ENCODE data around the gene ZNF385B.

ZNF385B gene

DNA sequence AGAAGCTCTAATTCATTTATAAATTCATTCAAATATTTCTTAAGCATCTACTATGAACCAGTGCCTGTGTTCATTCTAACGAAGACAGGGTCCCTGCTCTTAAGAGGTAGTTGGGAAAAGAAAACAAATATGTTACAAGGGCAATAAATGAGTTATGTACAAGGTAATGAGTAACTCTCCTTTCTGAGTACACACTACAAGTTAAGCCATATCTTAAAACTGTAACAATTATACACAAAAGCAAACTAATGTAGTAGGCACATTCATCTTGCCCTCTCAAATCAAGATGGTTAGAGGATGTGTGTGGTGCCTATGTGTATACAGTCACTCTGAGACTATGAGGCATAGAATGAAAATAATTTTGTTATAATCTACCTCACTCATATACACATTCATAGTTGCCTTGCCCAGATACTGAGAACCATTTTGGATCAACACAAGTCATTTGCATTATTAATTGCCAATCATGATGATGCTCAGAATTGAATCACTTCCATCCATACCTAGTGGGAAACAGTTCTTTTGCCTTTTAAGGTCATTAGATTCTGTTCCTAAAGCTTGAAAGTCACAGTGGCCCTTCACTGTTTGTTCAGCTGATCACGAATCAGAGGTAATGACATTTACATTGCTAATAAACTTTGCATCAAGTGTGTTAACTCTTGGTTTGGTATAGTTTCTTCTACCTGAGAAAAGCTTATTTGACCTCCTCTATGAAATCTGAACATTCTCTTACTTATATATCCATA lies 283.1 kb downstream of the ZNF385B start:
- DNase-seq: no peak

DNA sequence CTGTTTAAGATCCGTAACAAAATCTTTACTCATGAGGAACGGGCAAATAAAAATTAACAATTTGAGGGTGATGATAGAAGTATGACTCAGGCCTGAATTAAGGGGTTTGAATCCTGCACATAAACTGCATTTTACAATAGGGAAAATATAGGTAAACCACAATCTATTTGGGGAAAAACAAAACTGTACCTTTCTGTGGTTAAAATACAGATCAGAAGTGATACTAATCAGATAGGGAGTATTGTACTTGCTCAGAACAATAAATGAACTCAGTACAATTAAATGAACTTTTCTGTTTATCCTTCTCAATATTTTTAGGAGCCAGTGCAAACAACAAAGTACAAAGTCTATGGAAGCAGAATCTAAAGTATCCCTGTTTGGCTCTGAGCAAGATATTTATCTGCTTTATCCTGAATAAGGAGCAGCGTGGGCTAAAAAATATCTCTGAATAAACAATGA lies 287.3 kb downstream of the ZNF385B start:
- DNase-seq: no peak

DNA sequence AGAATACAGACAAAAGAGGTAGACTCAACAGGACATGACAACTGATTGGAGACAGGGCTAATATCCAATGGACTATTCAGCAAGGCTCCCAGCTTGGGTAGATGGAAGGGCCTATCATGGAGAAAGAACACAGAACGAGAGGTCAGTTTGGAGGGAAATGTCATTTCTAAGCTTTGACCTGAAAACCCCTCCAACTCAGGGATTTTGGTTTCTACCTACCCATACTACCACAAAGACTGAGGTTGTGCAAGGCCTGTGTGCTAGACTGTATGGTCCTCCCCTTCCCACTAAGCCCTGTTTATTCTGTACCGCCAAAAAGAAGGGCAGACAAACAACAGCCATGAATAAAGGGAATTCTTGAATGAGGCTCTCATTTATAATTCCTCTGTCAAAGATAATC lies 288.9 kb downstream of the ZNF385B start:
- no peak for DNase-seq

DNA sequence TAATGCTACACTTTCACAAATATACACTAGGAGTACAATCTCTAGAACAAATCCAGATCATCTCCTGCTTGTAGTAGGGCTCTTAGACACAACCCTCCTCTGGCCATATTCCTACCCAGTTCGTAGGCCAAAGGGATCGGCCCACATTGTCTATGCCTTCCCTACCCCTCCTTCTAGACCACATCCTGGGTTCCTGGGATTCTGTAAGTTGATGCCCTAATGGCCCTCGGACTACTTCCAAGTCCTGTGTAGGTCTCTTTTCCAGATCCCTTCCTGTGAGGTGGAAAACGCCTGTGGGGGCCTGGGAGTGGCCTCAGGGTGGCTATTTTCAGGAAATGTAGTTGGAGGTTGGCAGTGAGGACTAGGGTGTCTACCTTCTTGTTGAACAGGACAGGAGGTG lies 289.7 kb downstream of the ZNF385B start:
- DNase-seq: no peak

DNA sequence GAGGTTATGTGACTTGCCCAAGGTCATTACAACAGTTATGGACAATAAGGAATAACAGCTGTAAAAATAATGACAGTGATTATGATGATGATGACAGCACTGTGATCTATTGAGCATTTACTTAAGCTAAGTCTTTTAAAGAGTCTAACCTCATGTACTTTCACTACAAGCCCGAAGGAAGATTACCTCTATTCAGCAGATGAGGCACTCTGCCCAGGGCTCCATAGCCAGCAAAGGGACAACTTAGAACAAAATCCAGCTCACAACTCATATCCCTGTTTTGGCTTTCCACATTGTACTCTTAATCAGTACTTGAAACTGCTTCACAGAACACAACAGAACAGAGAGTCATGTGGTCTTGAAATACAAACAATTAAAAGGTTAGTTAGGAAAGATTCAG lies 290.2 kb downstream of the ZNF385B start:
- no peak for DNase-seq

DNA sequence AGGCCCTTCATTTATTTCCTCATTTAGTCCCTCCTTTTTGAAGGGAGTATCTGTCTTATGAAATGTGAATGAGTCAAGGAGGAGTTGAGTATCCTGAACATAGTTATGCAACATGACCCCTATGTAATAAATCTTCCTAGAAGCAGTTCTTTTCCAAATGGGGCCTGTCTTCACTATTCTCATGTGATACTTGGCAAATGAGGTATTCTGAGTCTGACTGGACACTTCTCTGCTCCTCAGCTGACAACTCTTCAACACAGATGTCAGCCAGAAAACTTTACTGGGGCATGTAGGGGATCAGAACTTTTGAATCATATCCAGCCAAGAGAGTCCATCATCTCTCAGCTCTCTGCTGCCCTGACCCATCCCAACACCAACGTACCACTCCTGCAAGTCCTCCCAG lies 291.6 kb downstream of the ZNF385B start:
- DNase-seq: no peak

DNA sequence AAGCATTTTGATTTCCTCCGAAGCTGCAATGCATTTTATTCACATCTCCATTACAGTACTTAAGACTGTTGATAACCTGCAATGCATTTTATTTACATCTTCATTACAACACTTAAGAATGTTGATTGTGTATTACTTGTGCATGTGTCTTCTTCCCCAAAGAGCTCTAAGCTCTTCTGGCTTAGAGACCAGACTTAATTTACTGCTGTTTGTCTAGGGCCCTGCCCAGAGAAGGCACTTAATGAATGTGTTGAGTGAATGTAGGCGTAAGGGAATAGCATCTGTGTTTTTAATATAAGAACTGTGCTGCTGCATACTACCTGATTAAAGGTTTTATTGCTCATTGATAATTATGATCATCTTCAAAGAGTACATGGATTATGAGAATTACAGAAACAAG lies 295.6 kb downstream of the ZNF385B start:
- DNase-seq: no peak

DNA sequence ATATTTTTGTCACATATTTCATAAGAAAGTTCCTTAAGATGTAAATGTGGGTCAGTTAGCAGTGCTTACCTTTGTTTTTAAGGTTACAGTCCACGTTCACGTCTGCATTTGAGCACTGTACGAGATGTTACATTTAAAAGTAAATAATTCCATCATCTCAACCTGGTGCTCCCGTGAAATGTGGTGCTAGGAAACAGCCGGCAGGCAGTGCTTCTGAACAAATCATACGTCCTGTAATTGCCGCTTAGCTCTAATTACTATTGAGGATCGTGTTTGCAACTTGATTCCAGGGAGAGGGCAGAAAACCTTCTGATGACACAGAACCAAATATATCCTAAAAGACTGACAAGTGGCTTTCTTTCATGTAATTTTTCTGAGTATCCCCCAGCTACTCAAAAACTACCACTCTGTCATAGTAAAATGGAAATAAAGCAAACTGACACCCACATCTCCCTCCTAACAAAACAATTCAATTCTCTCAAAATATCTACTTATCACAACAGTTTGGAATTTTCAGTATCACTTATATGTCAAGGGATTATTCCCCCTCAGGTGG lies 299.0 kb downstream of the ZNF385B start:
- no peak for DNase-seq

DNA sequence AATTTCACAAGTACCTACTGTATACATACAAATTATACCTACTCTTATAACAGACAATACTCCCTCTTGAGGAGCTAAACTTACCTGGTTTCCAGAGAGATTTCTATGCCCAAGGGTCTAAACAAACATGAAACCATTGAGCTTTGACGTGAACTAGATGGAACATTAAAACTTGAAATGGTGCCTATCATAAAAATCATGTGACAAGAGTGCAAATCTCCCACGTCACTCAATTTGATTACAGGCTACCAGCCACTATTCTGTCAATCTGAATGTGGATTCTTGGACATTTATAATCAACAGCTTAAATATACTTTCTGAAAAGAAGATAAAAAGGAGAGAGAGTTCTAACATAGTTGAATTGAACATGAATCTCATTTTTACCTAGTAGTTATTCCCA lies 299.7 kb downstream of the ZNF385B start:
- no peak for DNase-seq

DNA sequence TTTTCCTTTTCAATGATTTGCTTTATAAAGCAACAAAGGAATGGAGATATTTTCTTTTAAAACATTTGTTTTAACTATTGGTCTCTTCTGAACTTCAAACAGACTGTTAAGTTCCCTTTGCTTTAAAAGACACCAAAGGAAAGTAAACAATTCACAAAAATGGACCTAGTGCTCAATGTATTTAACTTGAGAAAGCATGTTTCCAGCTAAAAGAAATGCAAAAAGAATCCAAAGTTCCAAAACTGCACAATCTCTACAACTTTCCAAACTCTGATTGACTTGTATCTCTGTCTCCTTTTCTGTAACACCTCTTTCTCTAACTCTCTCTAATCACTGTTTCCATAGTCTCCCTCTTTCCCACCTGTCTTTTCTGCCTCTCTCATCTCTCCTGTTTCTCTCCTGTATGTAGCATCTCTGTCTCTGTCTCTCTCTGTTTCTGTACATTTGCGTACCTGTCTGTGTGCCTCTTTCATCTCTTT lies 301.1 kb downstream of the ZNF385B start:
- no peak for DNase-seq

DNA sequence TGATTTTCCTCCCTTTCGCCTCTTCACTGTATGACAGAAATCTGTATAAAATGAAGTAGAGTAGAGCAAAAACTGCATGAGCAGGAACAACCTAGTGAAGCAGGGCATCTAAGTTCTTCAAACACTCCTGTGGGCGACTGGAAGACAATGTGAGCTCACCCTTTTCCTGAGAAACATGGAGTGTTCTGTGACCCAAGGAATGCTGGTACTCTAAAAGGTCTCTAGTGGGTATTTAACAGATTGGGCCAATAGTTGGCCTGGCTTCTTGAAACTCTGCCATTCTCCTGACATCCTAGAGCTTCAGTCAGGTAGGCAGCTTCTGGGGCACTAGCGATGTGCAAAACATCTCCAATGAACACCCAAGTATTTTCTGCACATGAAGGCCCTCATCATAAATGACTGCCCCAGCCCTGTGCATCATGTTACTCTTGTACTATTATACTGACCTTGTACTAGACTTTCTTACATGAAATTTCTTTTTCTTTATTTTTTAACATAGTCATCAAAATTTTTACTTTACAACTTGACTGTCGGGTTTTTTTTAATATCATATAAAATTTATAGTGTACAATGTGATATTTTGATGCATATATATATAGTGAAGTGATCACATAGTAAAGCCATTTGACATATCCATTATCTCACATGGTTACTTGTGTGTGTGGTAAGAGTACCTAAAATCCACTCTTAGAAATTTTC lies 302.2 kb downstream of the ZNF385B start:
- no peak for DNase-seq

DNA sequence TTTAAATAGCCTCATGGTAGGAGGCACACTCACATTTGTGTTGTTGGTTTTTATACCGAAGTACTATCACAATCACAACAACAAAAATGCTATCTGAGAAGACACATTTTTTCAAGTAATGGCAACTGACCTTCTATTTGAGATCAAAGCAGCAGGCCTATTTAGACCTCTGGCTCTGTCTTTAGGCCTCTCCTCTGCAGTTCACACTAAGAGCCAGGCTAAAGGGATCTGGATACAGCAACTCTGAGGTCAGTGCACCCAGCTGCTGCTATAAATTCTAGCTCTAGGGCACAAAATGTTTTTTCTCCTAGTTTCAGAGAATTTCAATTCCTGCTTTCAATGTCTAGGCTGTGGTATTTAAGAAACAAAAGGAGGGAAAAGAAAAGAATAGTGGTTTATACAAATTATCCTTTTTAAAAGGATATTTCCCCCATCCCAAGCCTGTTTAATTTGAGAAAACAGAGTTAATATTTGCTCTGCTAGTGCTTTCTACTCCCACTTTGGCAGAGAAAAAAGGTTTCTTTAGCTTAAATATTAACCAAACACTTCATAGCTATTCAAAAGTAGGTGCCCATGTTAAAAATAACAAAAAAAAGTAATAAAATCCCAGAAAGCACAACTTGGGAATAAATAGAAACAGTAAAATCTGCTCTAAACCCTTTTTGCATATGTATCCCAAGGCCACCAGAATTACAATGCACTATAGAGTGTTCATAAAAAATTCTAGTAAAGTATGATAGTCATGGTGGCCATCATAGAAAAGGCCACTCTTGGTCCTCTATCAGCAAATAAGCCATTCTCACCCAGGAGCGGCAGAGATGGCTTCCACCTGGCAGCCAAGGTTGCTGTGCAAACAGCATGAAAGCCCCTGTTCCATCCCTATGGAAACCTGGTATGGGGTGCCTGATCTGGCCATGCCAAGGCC lies 303.1 kb downstream of the ZNF385B start:
- no peak for DNase-seq

DNA sequence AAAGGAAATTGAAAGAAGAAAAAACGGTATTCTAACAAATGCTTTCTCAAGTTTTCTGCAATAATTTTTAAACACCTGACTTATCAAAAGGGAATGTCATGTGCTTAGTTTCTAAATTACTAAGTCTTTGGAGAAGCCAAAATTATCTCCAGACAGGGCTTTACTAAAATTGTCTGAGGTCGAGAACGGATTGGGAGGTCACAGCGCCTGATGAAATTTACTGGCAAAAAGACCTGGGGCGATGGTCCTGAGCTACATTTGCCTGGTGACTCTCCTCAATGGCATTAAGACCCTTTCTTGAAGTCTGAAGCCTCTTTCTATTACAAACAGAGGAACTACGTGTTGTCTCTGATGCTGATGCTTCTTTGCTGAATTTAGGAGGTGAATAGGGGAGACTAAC lies 305.0 kb downstream of the ZNF385B start:
- DNase-seq: no peak

DNA sequence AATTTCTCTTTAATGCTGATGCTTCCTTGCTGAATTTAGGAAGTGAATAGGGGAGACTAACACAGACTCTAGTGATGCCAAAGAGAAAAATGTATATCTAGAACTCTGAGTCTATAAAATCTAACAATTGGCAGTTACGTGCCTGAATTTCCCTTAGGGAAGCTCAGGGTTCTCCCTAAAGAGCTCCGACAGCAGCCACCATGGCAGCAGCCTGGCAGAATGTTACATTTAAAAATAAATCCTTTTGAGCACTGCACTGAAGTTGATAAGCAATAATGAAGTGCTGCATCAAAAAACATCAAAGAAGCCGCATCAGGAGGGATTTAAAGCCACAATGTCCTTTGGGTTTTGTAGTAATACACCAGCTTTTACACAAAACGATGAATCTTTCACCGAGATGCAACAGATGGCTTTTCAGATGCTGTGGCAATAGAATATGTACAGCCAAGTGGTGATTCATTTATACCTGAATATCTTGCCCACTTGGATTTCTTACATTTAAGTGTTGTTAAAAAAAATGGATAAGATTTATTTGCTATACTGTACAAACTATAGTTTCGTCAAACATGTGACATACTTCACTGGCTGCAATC lies 305.6 kb downstream of the ZNF385B start:
- DNase-seq: no peak

DNA sequence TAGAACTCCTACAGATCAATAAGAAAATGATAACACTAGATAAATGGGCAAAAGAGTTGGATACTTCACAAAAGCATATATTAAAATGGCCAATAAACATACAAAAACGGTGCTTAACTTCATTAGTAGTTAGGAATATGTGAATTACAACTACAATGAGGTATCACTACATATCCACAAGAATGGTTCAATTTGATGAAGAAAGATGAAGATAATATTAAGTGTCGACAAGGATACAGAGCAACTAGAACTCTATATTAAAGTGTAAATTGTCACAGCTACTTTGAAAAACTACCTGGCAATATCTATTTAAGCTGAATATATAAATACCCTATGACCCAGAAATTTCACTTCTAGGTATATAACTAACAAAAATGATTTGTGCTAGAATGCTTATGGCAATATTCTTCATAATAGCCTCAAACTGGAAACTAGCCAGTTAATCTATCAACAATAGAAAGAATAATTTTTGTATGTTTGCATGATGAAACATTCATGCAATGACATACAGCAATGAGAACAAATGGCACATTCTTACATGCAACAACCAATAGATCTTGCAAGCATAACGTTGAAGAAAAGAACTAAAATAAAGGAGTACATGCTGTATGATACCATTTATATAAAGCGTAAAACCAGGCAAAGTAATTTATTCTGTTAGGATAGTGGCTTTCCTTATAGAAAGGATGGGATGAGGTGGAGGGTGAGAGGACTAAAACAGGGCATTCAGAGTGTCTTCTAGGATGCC lies 306.6 kb downstream of the ZNF385B start:
- no peak for DNase-seq

DNA sequence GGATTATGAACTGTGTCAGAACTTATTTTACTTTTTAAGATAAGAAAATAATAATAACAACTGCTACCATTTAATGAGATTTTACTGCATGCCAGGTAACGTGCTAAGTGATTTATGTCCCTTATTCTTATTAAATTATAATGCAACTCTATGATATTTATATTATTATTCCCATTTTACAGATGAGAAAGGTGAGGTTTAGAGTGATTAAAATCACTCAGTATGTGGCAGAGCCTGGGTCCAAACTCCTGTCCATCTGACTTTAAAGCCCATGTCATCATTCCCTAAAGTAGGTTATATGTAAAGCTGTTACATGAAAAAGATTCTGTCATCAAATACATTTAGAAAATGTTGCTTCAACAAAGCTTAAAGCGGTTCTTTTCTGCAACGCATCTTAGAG lies 308.0 kb downstream of the ZNF385B start:
- no peak for DNase-seq

DNA sequence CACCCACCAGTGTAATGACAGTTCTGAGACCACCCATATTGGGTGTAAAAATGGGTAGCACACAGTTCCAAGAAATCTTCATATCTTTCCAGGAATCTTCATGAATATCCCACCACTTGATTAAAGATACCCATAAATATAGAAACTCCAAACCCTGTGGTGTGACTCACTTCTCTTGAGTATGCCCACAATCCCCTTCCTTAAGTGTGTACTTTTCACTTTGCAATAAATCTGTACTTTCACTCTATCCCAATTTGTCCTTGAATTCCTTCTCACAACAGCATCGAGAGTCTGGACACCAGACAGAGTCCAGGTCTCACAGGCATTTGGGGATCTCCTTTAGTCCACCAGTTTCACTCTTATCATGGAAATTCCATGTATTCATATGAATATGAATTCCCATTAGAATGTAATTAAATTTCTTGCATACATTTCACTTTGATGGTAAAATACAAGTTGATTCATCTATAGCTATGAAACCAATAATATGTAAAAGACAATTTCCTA lies 309.8 kb downstream of the ZNF385B start:
- no peak for DNase-seq

DNA sequence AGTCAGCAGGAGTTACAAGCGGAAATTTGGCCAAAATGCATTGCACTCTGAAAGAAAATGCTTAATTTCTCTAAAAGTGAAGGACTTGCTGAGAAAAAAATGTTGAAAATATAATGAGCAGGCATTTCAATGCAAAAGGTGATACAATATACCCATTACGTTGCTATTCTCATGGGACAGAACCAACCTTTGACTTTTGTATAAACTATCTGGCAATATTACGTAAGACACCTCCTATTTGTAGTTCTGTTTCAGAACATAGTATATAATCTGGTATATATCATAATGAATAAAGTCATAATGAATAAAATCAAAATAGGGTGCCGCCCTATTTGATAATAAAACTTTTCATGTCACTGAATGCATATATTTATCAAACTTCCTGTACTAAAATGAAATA lies 310.6 kb downstream of the ZNF385B start:
- no peak for DNase-seq

DNA sequence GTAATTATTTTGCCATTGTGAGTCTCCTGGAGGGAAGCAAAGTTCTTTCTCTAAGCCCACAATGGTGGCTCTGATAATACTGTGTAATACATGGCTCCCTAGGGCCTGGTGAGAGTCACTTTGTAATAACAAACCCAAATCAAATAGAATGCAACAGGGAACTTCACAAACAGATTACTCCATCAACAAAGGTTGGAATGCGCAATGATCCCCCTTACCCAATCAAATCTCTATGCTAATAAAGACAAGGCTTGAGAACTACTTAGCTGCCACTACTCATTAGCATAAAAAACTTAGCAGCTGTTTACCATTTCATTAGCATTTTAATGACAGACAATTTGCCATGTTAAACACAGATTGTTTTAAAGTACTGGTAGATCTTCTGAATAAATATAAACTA lies 311.2 kb downstream of the ZNF385B start:
- DNase-seq: no peak

DNA sequence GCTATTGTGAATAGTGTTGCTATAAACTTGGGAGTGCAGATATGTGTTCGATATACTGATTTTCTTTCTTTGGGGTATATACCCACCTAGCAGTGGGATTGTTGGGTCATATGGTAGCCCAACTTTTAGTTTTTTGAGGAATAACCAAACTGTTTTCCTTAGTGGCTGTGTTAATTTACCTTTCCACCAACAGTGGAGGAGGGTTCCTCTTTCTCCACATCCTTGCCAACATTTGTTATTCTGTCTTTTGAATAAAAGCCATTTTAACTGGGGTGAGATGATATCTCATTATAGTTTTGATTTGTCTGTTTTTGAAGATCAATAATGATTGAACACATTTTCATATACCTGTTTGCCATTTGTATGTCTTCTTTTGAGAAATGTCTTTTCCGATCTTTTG lies 314.8 kb downstream of the ZNF385B start:
- DNase-seq: no peak

DNA sequence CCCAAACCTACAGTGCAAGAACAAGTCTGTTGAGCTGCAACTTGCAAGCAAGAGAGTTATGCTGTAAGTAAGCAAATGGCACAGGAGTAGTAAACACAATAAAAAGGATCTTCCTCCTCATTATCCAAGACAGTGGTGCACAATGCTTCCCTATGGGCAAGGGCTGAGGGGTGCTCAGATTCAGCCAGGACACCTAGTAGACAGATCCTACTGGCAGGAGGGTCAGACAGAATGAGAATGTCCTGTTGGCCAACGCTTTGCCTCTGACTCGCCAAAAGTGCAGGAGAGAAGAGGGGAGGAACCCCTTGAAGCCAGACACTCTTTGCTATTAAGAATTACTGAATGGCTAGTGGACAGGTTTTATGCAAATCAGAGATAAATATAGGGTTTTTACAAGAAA lies 316.4 kb downstream of the ZNF385B start:
- no peak for DNase-seq
